PC-9 (cell line): Measurements from ENCODE around the gene TMEM120A.

Experiments
- EZH2 ChIP-seq: fragments of 200-600 bp; sonication (generic); IDR thresholded peaks from 2 replicates; pipeline ENCODE4 v1.8.0; 2017; ENCODE audit warnings: antibody characterized with exemption, low read depth
- TF ChIP-seq, protein P1 (sequence below): fragments of 200-600 bp; sonication (generic); conservative IDR thresholded peaks from 2 replicates; pipeline ENCODE4 v1.6.1; 2017; ENCODE audit warnings: mixed run types, antibody characterized with exemption, mild to moderate bottlenecking, moderate library complexity

DNA sequence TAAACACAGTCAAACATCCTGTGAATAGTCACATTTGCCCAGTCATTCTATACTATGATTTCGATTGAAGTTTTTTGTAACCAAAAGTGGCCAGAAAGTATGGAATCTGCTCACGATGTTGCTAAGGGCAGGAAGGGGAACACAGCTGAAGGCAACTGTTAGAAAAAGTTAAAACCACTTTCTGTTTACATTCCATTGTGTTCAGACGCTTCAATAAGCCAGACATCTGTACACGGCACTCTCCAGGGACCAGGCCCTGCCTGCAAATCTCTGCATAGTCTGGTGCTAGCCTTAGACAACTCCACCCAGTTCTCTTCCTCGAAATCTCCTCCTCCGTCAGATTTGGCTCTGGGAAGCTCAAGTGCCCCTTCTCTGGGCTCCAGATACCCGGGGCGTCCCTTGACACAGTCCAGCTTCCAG, 17.1 kb upstream of the TMEM120A start:
- TF ChIP-seq, protein P1, sequence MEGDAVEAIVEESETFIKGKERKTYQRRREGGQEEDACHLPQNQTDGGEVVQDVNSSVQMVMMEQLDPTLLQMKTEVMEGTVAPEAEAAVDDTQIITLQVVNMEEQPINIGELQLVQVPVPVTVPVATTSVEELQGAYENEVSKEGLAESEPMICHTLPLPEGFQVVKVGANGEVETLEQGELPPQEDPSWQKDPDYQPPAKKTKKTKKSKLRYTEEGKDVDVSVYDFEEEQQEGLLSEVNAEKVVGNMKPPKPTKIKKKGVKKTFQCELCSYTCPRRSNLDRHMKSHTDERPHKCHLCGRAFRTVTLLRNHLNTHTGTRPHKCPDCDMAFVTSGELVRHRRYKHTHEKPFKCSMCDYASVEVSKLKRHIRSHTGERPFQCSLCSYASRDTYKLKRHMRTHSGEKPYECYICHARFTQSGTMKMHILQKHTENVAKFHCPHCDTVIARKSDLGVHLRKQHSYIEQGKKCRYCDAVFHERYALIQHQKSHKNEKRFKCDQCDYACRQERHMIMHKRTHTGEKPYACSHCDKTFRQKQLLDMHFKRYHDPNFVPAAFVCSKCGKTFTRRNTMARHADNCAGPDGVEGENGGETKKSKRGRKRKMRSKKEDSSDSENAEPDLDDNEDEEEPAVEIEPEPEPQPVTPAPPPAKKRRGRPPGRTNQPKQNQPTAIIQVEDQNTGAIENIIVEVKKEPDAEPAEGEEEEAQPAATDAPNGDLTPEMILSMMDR, result no peak
- TF ChIP-seq EZH2, result no peak
